HuH-7 (cell line): ENCODE results near the gene NR1H3.
"Not testable (repeated sequence)": the region's sequence is repeated elsewhere in the genome, so short reads cannot be mapped to it uniquely, and the experiment has no call there.

ENCODE experiments used
- DNase-seq: peaks from one replicate; pipeline ENCODE4 v3.0.0; 2011; ENCODE audit warnings: low spot score

Gene NR1H3

DNA sequence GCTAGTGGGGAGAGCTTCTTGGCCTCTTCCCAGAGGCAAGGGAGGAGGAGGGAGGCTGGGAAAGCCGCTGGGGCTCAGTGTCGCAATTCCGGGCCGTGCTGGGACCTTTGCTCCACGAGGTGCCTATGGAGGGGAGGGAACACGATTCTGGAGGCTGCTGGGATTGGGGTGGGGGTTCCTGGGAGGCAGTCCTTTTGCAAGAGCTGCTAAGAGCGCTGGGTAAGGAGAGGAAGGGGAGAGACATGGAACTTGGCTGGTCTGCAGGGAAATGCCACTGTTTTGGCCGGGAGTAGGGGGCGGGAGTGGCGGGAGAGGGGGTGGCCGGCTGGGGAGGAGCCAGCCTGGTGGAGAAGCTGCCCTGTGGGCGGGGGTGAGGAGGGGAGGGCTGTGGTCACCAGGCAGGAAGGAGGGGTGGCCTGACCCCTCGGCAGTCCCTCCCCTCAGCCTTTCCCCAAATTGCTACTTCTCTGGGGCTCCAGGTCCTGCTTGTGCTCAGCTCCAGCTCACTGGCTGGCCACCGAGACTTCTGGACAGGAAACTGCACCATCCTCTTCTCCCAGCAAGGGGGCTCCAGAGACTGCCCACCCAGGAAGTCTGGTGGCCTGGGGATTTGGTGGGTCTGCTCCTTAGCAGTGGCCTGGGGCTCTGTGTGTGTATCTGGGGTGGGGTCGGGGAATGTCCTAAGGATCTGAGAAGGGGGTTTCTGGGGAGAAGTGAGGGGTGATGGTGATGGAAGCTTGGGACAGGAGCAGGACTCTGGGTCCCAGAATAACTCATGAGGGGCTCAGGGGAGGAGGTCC is at the start of gene NR1H3:
NR1H3 (plus strand) TSS at position 480 of the 800 bp plus-strand sequence. CDS start 1,221 bp downstream, outside the sequence.
- DNase-seq, result peak; percentile 82

DNA sequence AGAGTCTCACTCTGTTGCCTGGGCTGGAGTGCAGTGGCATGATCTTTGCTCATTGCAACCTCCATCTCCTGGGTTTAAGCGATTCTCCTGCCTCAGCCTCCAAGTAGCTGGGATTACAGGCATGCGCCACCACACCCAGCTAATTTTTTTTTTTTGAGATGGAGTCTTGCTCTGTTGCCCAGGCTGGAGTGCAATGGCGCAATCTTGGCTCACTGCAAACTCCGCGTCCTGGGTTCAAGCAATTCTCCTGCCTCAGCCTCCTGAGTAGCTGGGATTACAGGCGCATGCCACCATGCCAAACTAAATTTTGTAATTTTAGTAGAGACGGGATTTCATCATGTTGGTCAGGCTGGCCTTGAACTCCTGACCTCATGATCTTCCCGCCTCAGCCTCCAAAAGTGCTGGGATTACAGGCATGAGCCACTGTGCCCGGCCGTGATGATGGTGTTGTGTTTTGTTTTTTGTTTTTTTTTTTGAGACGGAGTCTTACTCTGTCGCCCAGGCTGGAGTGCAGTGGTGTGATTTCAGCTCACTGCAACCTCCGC is 49.7 kb upstream of the NR1H3 start:
- not testable (repeated sequence) for DNase-seq

DNA sequence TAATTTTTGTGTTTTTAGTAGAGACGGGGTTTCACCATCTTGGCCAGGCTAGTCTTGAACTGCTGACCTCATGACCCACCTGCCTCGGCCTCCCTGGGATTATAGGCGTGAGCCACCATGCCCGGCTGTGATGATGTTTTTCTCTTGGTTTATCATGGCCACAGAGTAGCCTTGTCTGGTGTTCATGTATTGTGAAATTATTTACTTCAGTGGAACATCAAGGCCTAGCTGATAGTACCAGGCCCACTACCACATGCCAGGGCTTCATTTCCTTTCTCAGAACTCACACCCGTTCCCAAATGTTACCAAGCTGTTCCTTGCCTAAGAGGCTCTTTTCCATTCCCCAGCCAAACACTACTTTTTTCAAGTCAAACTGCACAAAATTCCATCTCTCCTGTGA is 49.2 kb upstream of the NR1H3 start:
- no peak for DNase-seq

DNA sequence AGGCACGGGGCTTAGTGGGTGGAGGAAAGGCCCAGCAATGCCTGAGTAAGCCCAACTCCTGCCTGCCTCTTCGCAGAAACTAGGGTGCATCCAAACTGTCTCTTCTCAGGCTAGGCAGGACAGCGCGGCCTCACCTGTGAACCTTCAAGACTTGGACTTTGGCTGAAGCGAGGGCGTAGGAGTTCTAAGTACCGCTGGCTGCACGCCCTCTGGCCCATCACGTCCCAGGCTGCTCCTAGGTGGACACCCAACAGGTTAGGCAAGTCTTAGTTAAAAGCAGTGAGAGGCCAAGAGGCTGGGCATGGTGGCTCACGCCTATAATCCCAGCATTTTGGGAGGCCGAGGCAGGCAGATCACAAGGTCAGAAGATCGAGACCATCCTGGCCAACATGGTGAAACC is 44.9 kb upstream of the NR1H3 start:
- DNase-seq, result no peak

DNA sequence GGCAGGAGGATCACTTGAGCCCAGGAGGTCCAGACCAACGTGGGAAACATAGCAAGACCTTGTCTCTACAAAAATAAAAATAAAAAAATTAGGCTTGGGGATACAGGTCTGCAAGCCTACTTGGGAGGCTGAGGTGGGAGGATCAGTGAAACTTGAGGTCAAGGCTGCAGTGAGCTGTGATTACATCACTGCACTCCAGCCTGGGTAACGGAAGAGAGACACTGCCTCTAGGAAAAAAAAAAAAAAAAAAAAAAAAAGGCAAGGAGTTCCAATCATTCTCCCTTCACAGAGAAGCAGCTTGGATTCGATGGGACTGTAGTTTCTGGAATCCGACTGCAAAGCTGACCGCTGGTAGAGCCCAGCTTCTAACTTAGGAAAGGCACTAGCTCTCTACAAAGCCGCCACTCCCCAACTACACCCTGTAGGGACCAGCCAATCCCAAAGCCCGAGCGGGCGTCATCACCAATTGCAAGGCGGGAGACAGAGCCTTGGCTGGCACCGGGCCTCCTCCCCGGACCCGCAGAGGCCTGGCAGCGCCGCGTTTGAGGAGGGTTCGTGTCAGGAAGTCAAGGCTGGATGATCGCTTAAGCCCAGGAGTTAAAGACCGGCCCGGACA is 43.7 kb upstream of the NR1H3 start:
- DNase-seq, result peak; percentile 83

DNA sequence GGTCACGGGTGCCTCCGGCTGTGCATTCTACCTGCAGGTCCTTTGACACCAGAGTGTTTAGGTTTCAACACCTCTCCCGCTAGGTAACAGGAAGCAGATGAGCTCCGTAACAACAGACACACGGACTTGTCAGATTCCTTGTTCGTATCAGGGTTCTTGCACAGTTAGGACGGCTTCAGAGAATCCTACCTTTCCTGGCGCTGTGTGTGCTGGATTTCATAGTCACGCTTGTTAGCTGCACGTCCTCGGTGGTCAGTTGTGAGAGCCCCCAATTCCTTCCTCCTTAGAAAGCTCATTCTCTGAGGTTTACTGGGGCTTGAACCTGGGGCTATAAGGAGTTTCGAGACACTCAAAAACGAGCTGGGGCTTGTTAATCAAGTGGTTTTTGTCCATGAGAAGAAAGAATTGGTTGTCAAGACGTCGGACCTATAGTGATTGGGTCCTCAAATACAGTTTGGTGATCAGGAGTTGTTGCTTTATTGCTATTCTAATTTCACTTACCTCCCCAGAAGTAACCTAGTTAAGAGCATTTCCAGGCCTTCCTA is 42.4 kb upstream of the NR1H3 start:
- DNase-seq, result peak; percentile 36

DNA sequence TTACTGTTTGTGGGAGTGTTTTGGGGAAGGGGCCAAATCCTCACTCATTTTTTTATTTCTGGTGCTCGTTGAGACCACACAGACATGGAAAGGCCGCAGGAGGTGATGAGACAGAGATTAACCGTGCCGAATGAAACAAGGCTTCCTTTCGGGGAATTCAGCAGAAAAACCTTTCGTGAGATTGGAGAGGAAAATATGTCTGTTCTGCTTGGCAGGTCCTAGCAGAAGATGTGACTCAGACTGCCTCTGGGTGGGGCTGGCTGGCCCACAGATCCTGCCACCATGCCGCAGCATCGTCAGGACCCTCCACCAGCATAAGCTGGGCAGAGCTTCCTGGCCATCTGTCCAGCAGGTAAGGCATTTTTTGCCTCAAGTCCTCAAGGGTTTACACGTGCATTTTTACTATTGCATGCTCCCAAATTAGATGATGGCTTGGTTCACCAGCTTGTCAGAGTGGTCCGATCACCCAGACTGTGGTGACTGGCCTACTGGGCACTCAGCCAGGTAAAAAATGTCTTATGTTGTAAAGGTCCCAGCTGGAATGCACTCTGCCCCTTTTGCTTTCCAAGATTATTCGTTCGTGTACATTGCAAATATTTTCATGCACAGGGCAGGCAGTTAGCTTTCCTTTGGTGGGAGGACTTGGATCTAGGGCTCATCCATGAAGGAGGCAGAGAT is 41.5 kb upstream of the NR1H3 start:
- DNase-seq, result no peak

DNA sequence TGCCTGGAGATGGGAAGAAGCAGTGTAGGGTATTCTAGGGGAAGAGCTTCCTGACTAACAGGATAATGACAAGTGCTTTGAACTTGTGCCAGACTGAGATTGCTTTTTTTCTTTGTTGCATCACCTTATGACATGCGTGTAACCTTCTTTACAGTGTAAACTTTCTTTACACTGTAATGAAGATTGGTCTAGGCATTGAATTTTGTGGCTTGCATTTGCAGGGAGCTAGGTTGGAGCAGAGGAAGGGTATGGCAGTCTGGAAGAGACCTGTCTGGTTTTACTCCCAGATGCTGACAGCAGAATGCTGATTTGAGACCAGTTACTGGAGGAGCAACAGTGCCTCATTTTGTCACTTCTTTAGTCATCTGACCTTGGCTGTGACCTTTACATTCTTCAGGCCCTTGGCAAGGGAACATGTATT is 37.4 kb upstream of the NR1H3 start:
- DNase-seq, result no peak

DNA sequence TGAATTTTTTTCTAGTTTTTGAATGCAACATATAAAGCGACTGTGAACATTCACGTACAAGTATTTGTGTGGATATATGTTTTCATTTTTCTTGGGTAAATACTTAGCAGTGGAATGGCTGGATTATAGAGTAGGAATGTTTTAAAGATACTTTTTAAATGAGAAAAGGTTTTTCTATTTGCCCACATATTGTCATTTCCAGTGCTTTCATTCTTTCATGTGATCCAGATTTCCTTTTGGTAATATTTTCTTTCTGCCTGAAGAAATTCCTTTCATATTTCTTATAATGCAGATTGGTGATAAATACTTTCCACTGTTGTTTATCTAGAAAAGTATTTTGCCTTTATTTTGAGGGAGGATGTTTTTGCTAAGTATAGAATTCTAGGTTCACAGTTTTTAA is 35.1 kb upstream of the NR1H3 start:
- DNase-seq, result no peak

DNA sequence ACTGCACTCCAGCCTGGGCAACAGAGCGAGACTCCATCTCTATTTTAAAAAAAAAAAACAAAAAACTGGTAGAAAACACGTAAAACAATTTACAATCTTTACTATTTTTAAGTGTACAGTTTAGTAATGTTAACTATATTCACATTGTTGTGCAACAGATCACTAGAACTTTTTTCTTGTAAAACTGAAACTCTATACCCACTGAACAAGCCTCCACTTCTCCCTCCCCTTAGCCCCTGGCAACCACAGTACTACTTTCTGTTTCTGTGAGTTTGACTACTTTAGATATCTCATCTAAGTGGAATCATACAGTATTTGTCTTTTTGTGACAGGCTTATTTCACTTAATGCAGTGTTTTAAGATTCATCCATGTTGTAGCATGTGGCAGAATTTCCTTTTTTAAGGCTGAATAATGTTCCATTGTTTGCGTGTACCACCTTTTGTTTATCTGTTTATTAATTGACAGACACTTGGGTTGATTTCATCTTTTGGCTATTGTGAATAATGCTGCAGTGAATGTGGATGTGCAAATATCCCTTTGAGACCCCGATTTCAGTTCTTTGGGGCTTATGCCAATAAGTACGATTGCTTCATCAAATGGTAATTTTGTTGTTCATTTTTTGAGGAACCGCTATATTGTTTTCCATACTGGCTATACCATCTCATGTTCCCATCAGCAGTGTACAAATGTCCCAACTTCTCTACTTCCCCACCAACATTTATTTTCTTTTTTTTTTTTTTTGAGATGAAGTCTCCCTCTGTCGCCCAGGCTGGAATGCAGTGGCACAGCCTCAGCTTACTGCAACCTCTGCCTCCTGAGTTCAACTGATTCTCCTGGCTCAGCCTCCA is 32.0 kb upstream of the NR1H3 start:
- DNase-seq, result no peak

DNA sequence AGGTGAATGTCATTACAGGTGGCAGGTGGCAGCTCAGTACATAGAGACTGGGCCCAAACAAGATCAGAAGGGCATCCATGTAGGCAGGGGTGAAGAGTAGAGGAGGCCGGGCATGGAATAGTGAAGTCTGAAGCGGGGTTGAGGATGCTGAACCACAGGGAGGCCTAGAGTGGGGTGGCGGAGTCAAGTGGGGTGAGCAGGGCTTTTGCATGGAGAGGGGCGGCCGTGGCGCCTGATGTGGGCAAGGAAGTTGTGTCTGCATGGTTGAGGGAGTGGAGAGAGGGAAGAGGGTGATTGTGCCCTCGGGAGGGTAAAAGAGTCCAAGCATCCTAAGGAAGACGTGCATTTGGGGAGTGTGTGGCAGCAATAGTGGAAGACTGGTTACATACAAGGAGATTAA is 28.6 kb upstream of the NR1H3 start:
- DNase-seq, result no peak

DNA sequence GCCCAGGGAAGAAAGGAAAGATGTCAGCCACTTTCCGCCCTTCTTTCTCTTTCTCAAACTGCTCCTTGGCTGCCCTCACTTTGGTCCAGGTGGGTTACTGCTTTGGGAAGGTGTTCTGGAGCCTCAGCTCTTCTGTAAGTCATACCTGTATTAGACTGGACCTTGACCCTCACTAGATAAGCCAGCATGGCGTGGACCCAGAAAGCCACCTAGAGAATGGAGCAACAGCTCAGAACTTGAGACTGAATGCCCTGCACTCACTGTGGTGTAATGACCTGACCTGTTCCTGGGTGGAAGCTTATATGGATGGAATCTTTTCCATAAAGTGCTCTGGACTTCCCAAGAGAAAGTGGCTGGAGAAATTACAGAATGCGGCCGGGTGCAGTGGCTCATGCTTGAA is 24.7 kb upstream of the NR1H3 start:
- DNase-seq, result no peak

DNA sequence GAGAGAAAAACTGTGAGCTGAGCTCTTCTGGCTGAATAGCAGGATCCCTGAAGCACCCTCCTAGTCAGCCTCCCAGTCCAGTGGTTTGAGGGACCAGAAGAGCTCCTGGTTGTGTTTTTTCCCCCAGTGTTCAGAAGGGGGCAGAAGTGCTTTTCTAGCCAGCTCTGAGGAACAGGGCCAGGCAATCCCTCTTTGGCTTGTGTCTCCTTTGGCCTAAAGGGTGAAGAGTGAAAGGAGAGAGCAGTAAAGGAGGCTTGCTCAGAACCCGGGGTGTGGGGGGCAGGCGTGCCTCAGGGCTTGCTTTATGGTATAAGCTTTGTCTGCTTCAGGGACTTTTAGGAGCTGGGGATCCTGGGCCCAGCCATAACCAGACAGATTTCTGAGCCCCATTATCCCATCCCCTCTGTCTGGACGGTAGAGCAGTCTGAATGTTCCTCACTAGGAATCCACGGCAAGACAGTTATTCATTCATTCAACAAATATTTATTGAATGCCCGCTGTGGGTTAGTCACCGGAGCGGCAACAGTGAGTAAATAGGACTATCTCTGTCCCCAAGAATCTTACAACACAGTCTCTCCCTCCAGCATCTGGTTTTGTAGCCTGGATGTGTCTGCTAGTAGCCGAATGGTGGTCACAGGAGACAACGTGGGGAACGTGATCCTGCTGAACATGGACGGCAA is 23.7 kb upstream of the NR1H3 start:
- peak; percentile 55 for DNase-seq

DNA sequence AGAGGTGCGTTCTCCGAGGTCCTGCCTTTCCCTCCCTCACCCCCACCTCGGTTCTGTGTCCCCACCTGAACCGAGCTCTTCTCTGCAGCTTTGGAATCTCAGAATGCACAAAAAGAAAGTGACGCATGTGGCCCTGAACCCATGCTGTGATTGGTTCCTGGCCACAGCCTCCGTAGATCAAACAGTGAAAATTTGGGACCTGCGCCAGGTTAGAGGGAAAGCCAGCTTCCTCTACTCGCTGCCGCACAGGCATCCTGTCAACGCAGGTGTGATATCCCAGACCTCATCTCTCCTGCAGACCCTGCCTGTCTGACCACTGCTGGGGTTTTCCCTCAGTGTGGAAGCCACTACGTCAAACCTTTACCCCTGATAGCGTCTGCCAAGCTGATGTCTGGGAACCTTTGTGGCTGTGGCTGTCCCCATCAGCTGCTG is 23.1 kb upstream of the NR1H3 start:
- no peak for DNase-seq

DNA sequence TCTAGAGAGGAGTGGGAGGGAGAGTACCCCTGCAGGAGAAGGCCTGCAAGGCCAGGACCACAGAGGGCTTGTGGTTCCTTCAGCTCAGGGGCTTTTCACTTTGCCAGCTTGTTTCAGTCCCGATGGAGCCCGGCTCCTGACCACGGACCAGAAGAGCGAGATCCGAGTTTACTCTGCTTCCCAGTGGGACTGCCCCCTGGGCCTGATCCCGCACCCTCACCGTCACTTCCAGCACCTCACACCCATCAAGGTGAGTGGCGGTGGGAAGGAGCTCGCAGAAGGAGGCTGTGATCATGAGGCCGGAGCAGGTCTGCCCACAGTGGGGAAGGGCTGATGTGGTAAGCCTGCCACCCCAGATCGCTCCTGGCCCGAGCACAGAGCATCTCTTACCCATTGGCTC is 22.6 kb upstream of the NR1H3 start:
- no peak for DNase-seq

DNA sequence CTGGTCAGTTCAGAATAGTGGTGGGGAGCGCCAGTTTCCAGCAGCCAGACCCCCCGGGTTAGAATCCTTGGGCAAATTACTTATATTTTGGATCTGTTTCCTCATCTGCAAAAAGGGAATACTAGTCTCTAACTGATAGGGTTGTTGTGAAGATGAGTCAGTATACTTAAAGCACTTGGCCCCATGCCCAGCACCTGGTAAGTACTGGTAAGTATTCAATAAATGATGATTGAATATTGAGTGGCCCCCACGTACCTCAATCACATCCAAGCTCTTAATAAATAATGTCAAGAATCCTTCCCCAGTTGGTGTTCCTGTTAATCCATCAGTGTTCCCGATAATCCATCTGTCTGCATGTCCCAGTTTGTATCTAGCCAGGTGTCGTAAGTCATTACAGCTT is 21.3 kb upstream of the NR1H3 start:
- DNase-seq, result no peak

DNA sequence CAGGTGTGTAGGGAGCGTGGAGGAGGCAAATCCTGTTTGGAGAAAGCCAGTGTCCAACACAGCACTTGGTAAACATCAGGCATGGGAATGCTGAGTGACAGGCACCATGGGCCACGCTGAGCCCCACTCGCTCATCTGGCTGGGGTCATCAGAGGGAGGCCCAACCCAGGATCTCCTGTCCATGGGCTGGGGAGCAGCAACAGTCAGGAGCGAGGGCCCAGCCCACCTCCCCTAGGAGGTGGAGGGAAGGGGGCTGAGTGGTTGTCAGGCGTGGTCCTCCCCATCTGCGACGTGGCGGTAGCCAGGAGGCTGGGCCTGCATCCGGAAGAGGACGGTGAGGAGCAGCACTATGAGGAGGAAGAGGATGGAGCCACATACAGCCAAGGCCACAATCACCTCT is 17.9 kb upstream of the NR1H3 start:
- no peak for DNase-seq

DNA sequence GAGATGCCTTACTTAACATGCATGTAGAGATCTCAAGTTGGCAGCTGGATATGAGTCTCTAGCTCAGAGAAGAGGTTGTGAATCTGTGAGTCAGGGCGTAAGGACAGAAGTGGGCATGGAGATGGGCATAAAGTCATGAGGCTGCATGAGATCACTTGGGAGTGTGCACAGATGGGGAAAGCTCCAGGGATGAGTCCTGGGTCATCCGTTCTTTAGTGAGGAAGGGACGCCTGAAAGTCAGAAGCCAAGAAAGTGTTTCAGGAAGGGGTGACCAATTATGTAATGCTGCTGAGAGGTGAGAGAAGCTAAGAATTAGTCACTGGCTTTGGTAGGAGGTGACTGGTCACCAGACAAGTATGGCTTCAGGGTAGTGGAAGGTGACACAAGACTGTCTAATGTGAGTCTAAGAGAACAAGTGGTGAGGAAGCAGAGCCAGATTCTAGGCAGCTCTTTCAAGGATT is 15.9 kb upstream of the NR1H3 start:
- no peak for DNase-seq

DNA sequence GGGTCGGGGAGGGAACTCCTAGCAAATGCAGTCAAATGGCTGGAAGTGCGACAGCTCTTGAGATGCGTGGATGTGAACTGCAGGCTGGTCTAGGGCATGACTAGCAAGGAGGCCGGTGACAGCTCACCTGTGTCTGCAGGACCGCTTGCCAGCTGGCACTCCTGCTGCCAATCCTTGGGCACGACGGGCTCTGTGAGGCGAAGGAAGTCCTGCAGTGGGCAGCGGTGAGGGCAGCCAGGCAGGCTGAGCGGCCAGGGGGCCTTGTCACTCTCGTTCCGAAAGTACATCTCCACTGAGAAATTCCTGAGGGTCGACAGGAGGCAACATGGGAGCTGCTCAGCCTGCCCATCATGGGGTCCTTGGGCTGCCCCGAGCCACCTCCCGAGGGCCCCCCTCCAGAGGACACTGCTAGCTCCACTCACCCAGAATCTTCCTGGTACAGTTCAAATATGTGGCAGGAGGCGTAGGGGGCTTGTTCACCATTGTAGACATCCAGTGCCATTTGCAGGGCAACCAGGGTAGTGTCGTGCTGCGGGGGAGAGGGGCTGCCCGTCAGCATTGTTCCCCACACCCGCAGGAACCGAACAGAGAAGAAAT is 15.1 kb upstream of the NR1H3 start:
- no peak for DNase-seq

DNA sequence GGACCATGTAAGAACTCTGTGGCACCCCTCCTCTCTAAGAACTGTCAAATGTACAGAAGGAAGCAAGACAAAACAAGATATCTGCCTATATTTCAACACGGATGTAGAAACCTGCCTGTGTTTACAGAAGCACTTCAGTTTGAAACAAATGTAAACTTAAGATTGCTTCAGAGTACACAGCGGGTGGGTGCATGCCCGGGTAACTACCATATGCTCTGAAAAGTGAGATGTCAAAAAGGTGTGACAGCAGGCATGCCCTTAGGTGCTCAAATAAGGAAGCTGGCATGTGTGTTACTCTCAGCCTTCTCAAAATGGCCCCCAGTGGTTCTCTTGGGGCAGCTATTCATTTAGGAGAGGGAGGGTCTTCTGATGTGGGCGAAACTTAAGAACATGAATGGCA is 14.3 kb upstream of the NR1H3 start:
- no peak for DNase-seq
